Parathyroid adenoma (tissue), 2 donors: ENCODE measurements around the gene MRPS18C.

Source experiments
- H2AFZ ChIP-seq: fragments of 300-600 bp; sonication (generic); one replicate; pipeline ENCODE4 v1.7.0; 2017; ENCODE audit warnings: antibody characterized with exemption, mild to moderate bottlenecking
- H3K27ac ChIP-seq: fragments of 300-600 bp; sonication (generic); one replicate; pipeline ENCODE4 v1.7.0; 2017
- H3K27me3 ChIP-seq: fragments of 300-600 bp; sonication (generic); one replicate; pipeline ENCODE4 v1.7.0; 2017; ENCODE audit warnings: low read length; ENCODE audit not compliant: control insufficient read depth, insufficient read depth
- H3K36me3 ChIP-seq: fragments of 300-600 bp; sonication (generic); one replicate; pipeline ENCODE4 v1.7.0; 2017; ENCODE audit warnings: low read length; ENCODE audit not compliant: control insufficient read depth, insufficient read depth
- H3K4me1 ChIP-seq: fragments of 300-600 bp; sonication (generic); one replicate; pipeline ENCODE4 v1.7.0; 2017; ENCODE audit warnings: control low read depth
- H3K4me2 ChIP-seq: fragments of 300-600 bp; sonication (generic); one replicate; pipeline ENCODE4 v1.7.0; 2017; ENCODE audit warnings: low read length
- H3K4me3 ChIP-seq: fragments of 300-600 bp; sonication (generic); one replicate; pipeline ENCODE4 v1.7.0; 2017; ENCODE audit warnings: low read depth, low read length
- H3K79me2 ChIP-seq: fragments of 300-600 bp; sonication (generic); one replicate; pipeline ENCODE4 v1.7.0; 2017; ENCODE audit warnings: control low read depth
- H3K9ac ChIP-seq: fragments of 300-600 bp; sonication (generic); one replicate; pipeline ENCODE4 v1.7.0; 2017; ENCODE audit warnings: mild to moderate bottlenecking
- H3K9me3 ChIP-seq: fragments of 300-600 bp; sonication (generic); one replicate; pipeline ENCODE4 v1.7.0; 2017; ENCODE audit warnings: low read length; ENCODE audit not compliant: control insufficient read depth
- CTCF ChIP-seq: fragments of 300-600 bp; sonication (generic); IDR thresholded peaks from one replicate; pipeline ENCODE4 v1.7.0; 2017; ENCODE audit warnings: antibody characterized with exemption, mild to moderate bottlenecking
- donor health status: primary hyperparathyroidism.

Gene MRPS18C

GRCh38 chr4:83418211-83418610 is 37.6 kb upstream of the MRPS18C start:
- no peak overlapping the region for H3K9ac ChIP-seq
- no peak for TF ChIP-seq CTCF
- no peak overlapping the region for H2AFZ ChIP-seq
- H3K27me3 ChIP-seq = no peaks in the 10 kb centered on the region
- H3K4me2 ChIP-seq = no peak overlapping the region
- H3K36me3 ChIP-seq = no peaks in the 10 kb centered on the region
- H3K4me3 ChIP-seq = no peak overlapping the region
- H3K27ac ChIP-seq = no peak overlapping the region
- no peaks in the 10 kb centered on the region for H3K79me2 ChIP-seq
- no peaks in the 10 kb centered on the region for H3K9me3 ChIP-seq
- no peaks in the 10 kb centered on the region for H3K4me1 ChIP-seq

- Histone ChIP-seq H3K4me3 (no peak overlapping the region), H3K9me3 (no peaks in the 10 kb centered on the region), H3K27me3 (no peaks in the 10 kb centered on the region), H3K79me2 (no peaks in the 10 kb centered on the region), H3K4me1 (no peaks in the 10 kb centered on the region), H3K9ac (no peak overlapping the region), H3K36me3 (no peaks in the 10 kb centered on the region), H3K27ac (no peak overlapping the region), H2AFZ (no peak overlapping the region), H3K4me2 (no peak overlapping the region)
- TF ChIP-seq CTCF = no peak
Measured at GRCh38 chr4:83431200-83431599, 24.7 kb upstream of the MRPS18C start.

GRCh38 chr4:83436680-83437079 is 19.2 kb upstream of the MRPS18C start:
- no peak for TF ChIP-seq CTCF
- no peaks in the 10 kb centered on the region for H3K79me2 ChIP-seq
- H3K9ac ChIP-seq = no peak overlapping the region
- no peaks in the 10 kb centered on the region for H3K4me1 ChIP-seq
- H3K36me3 ChIP-seq = no peaks in the 10 kb centered on the region
- H3K27ac ChIP-seq = no peak overlapping the region
- no peak overlapping the region for H3K4me3 ChIP-seq
- H3K9me3 ChIP-seq = no peaks in the 10 kb centered on the region
- H3K27me3 ChIP-seq = no peaks in the 10 kb centered on the region
- H2AFZ ChIP-seq = no peak overlapping the region
- no peak overlapping the region for H3K4me2 ChIP-seq

GRCh38 chr4:83438719-83439118 is 17.1 kb upstream of the MRPS18C start:
- Histone ChIP-seq H3K4me2 (no peak overlapping the region), H2AFZ (no peak overlapping the region), H3K4me1 (no peaks in the 10 kb centered on the region), H3K4me3 (no peak overlapping the region), H3K27ac (no peak overlapping the region), H3K9me3 (no peaks in the 10 kb centered on the region), H3K27me3 (no peaks in the 10 kb centered on the region), H3K36me3 (no peaks in the 10 kb centered on the region), H3K79me2 (no peaks in the 10 kb centered on the region), H3K9ac (no peak overlapping the region)
- no peak for TF ChIP-seq CTCF

- Histone ChIP-seq H3K4me1 (no peaks in the 10 kb centered on the region), H3K4me3 (no peak overlapping the region), H3K9me3 (no peaks in the 10 kb centered on the region), H3K4me2 (no peak overlapping the region), H3K36me3 (no peaks in the 10 kb centered on the region), H3K79me2 (no peaks in the 10 kb centered on the region), H2AFZ (no peak overlapping the region), H3K27me3 (no peaks in the 10 kb centered on the region), H3K9ac (no peak overlapping the region), H3K27ac (no peak overlapping the region)
- no peak for TF ChIP-seq CTCF
Measured at GRCh38 chr4:83440148-83440814, 15.6 kb upstream of the MRPS18C start.
